ENCODE data around the gene RFPL4AL1.
"Not testable (repeated sequence)": the region's sequence is repeated elsewhere in the genome, so short reads cannot be mapped to it uniquely, and the experiment has no call there.

Gene RFPL4AL1

GRCh38 chr19:55768818-55769217 is at the start of gene RFPL4AL1:
Gene RFPL4AL1 (plus strand): TSS chr19:55769118. CDS start chr19:55771805, 2,687 bp downstream.
- DNase-seq, result not testable (repeated sequence)

- DNase-seq, result no peak
Observed at GRCh38 chr19:55720214-55720746, 48.6 kb upstream of the RFPL4AL1 start.

- no peak for DNase-seq
Observed at GRCh38 chr19:55720801-55721200, 48.1 kb upstream of the RFPL4AL1 start.

GRCh38 chr19:55723491-55723890 is 45.4 kb upstream of the RFPL4AL1 start:
- no peak for DNase-seq

GRCh38 chr19:55730378-55730777 is 38.5 kb upstream of the RFPL4AL1 start:
- not testable (repeated sequence) for DNase-seq

GRCh38 chr19:55738302-55738701 is 30.6 kb upstream of the RFPL4AL1 start, which contains the start of gene NLRP9:
Gene NLRP9 (minus strand): TSS chr19:55738402. CDS start chr19:55738374, 28 bp downstream.
- DNase-seq, result no peak

GRCh38 chr19:55750715-55751114 is 18.2 kb upstream of the RFPL4AL1 start:
- no peak for DNase-seq

- DNase-seq, result no peak
Observed at GRCh38 chr19:55753401-55753800, 15.5 kb upstream of the RFPL4AL1 start.

GRCh38 chr19:55756808-55757207 is 12.1 kb upstream of the RFPL4AL1 start:
- not testable (repeated sequence) for DNase-seq

GRCh38 chr19:55758797-55759196 is 10.1 kb upstream of the RFPL4AL1 start, which contains the start of gene RFPL4A:
Gene RFPL4A (plus strand): TSS chr19:55759097. CDS start chr19:55761801, 2,704 bp downstream.
- DNase-seq, result not testable (repeated sequence)

- DNase-seq, result no peak
Observed at GRCh38 chr19:55766466-55766865, 2.5 kb upstream of the RFPL4AL1 start.

- not testable (repeated sequence) for DNase-seq
Observed at GRCh38 chr19:55769632-55770031, 714 bp downstream of the RFPL4AL1 start.

GRCh38 chr19:55777528-55777927 is 8.6 kb downstream of the RFPL4AL1 start:
- no peak for DNase-seq

GRCh38 chr19:55778331-55778730 is 9.4 kb downstream of the RFPL4AL1 start:
- no peak for DNase-seq

- DNase-seq, result no peak
Observed at GRCh38 chr19:55781112-55781511, 12.2 kb downstream of the RFPL4AL1 start.

GRCh38 chr19:55795021-55795420 is 26.1 kb downstream of the RFPL4AL1 start:
- DNase-seq, result no peak

- no peak for DNase-seq
Observed at GRCh38 chr19:55801416-55801815, 32.5 kb downstream of the RFPL4AL1 start.

GRCh38 chr19:55802281-55802680 is 33.4 kb downstream of the RFPL4AL1 start:
- no peak for DNase-seq

- DNase-seq, result peak; percentile 19 to 38
Observed at GRCh38 chr19:55809381-55810058, 40.6 kb downstream of the RFPL4AL1 start.

GRCh38 chr19:55811340-55811739 is 42.4 kb downstream of the RFPL4AL1 start:
- no peak for DNase-seq

- DNase-seq, result no peak
Observed at GRCh38 chr19:55812449-55812848, 43.5 kb downstream of the RFPL4AL1 start.

GRCh38 chr19:55813906-55814305 is 45.0 kb downstream of the RFPL4AL1 start:
- no peak for DNase-seq

GRCh38 chr19:55820037-55820436 is 51.1 kb downstream of the RFPL4AL1 start:
- no peak for DNase-seq

Measured in AML-193 (cell line).